PC-3 (cell line): ENCODE measurements around the gene VNN1.

ENCODE experiments used
- EZH2 ChIP-seq: fragments of 300-600 bp; sonication (generic); IDR thresholded peaks from one replicate; pipeline ENCODE4 v1.6.1; 2017; ENCODE audit warnings: antibody characterized with exemption, mild to moderate bottlenecking, low read length; ENCODE audit not compliant: unreplicated experiment
- EZH2phosphoT487 ChIP-seq: fragments of 300-600 bp; sonication (generic); IDR thresholded peaks from 2 replicates; pipeline ENCODE4 v1.6.1; 2018; ENCODE audit warnings: mild to moderate bottlenecking, antibody characterized with exemption, low read length, borderline replicate concordance
- TF ChIP-seq, protein P1 (sequence below): fragments of 300-600 bp; sonication (generic); conservative IDR thresholded peaks from 2 replicates; pipeline ENCODE4 v1.5.1; 2017; ENCODE audit warnings: antibody characterized with exemption, low read depth, mild to moderate bottlenecking, low read length

DNA sequence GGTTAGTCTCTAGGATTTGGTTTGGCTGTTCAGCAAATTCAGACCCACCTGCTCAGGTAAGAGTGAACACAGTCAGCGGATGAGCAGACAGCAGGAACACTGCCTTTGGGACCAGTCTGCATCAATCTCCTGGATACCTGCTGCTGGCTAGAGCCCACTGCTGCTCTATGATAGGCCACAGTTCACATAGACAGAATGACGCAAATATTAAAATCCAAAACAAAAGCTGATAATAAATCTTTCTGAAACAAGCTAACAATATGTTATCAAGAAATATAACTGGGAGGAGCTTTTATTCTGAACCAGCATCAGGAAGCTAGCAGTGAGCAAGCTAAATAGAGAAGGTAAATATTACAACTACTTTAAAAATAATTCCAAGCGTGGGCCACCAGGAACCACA, 54.8 kb downstream of the VNN1 start, which contains the start of gene TAAR1:
- TF ChIP-seq, protein P1, sequence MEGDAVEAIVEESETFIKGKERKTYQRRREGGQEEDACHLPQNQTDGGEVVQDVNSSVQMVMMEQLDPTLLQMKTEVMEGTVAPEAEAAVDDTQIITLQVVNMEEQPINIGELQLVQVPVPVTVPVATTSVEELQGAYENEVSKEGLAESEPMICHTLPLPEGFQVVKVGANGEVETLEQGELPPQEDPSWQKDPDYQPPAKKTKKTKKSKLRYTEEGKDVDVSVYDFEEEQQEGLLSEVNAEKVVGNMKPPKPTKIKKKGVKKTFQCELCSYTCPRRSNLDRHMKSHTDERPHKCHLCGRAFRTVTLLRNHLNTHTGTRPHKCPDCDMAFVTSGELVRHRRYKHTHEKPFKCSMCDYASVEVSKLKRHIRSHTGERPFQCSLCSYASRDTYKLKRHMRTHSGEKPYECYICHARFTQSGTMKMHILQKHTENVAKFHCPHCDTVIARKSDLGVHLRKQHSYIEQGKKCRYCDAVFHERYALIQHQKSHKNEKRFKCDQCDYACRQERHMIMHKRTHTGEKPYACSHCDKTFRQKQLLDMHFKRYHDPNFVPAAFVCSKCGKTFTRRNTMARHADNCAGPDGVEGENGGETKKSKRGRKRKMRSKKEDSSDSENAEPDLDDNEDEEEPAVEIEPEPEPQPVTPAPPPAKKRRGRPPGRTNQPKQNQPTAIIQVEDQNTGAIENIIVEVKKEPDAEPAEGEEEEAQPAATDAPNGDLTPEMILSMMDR, result no peak
- TF ChIP-seq EZH2, result no peak
- TF ChIP-seq EZH2phosphoT487, result no peak
